ENCODE results near the gene WRAP73.

Gene WRAP73

DNA sequence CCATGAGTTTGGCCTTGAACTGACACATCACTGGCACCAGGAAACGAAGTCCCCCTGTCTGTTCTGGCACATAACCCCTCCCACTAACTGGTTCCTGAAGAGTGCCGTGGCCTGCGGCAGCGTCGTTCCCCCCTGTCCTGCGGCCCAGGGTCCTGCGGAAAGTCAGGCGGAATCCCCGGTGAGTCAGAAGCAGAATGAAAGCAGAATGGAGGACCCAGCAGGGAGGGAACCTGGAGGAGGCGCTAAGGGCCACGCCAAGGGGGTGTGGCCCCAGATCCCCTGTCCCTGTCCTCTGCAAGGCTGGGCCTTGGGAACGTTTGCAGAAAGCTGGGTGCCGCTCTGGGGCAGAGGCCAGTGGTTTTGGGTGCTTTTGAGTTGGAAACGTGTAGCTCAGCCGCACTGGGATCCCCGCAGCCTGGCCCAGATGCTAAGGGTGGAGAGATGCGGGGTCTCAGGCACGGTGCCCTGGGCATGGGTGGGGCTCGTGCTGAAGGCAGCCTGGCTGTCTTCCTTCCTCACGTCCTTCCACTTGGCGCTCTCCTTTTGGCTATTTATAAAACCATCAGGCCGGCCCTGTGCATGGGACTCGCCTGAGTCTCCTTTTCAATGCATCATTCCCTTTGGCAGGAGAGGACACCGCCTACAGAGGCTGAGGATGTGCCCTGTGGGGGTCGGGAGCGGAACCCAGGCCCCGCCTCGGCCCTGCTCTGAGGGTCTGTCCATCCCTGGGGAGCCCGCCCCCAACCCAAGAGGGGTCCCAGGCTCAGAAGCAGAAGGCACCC, 38.6 kb upstream of the WRAP73 start:
- no peak overlapping the region for H3K4me3 ChIP-seq (ENCODE audit: low read depth, low read length)
- DNase-seq (ENCODE audit: low read depth), result no peak
- no peak for TF ChIP-seq CTCF (IDR thresholded peaks at IDR 0.05; ENCODE audit: control insufficient read depth, extremely low read depth, insufficient read depth)

- H3K4me3 ChIP-seq (ENCODE audit: low read depth, low read length), result no peak overlapping the region
- no peak for DNase-seq (ENCODE audit: low read depth)
- TF ChIP-seq CTCF (IDR thresholded peaks at IDR 0.05; ENCODE audit: control insufficient read depth, extremely low read depth, insufficient read depth), result no peak
These were observed 37.6 kb upstream of the WRAP73 start for GRCh38 chr1:3687504-3687903.

- no peak overlapping the region for H3K4me3 ChIP-seq (ENCODE audit: low read depth, low read length)
- no peak for DNase-seq (ENCODE audit: low read depth)
- no peak for TF ChIP-seq CTCF (IDR thresholded peaks at IDR 0.05; ENCODE audit: control insufficient read depth, extremely low read depth, insufficient read depth)
These were observed 36.0 kb upstream of the WRAP73 start for GRCh38 chr1:3685906-3686305.

DNA sequence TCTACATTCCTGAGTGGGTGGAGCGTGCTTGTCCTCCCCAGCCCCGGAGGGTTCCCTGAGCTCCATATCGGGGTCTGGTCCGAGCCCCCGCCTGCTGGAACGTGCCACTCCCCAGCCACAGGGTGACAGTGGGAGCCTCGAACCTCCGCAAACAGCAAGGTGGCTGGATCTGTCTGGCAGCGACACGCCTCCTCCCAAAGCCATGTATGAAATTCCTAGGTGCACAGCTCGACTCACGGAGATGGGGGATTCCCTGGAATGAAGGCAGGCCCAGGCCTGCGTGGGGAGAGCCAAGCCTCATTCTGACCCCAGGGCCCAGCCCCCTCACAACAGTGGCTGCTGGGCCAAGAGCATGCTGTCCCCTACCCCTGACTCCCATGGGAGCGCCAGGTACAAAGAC, 35.3 kb upstream of the WRAP73 start:
- no peak overlapping the region for H3K4me3 ChIP-seq (ENCODE audit: low read depth, low read length)
- TF ChIP-seq CTCF (IDR thresholded peaks at IDR 0.05; ENCODE audit: control insufficient read depth, extremely low read depth, insufficient read depth), result no peak
- DNase-seq (ENCODE audit: low read depth), result no peak

DNA sequence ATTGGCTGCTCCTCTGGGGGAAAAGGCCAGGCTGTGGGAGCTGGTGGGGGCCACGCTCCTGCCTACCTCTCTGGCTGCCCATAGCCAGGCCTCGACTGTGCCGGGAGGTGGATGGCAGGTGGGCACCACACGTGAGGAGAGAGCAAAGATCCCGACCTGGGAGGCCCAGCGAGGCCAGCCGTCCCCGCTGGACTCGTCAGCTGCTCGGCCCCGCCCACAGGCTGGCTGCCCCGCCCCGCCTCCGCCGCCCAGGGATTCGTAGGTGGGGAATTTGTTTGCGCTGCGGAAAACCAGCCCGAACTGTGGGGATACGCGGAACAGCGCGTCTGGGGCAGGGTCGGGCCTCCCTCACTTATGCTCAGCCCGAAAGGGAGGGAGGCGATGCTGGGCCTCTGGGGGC, 34.1 kb upstream of the WRAP73 start:
- DNase-seq (ENCODE audit: low read depth), result no peak
- H3K4me3 ChIP-seq (ENCODE audit: low read depth, low read length), result no peak overlapping the region
- TF ChIP-seq CTCF (IDR thresholded peaks at IDR 0.05; ENCODE audit: control insufficient read depth, extremely low read depth, insufficient read depth), result no peak

- DNase-seq (ENCODE audit: low read depth), result no peak
- H3K4me3 ChIP-seq (ENCODE audit: low read depth, low read length), result no peak overlapping the region
- no peak for TF ChIP-seq CTCF (IDR thresholded peaks at IDR 0.05; ENCODE audit: control insufficient read depth, extremely low read depth, insufficient read depth)
These were observed 33.3 kb upstream of the WRAP73 start for GRCh38 chr1:3683197-3683596.

Data from LNCaP clone FGC (cell line).